Measurements from ENCODE around the gene RADIL.

RADIL gene

DNA sequence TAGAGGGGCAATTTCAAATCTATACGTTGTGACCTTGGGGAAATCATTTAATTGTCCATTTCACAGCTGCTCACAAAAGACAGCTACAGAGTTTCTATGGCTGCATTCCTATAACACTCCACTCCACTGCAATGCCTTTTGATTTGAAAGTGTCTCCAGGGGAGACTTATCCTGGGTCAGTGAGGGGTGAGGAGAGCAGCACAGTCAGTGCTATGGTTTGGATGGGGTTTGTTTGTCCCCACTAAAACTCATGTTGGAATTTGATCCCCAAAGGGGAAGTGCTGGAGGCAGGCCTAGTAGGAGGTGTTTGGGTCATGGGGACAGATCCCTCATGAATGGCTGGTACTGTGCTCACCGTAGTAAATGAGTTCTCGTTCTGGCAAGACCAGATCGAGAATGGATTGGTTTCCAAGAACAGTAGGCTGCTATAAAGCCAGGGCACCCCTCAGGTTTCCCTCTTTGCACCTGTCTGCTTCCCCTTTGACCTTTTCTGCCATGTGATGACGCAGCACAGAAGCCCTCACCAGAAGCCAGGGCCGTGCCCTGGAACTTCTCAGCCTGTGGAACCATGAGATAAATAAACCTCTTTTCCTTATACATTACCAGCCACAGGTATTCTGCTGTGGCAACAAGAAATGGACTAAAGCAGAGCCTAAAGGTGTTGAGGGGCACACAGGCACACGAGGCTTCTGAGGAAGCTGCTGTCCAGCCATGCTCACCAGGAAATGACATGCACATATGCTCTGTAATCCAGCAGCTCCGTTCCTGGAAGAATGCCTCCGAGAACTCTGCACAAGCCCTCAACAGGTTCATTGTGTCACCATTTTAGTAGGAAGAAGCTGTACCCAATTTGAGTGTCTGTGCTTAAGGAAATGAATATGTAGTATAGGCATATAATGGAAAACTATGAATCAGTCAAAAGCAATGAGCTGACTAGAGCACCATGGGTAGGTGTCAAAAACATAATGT lies 16.7 kb downstream of the RADIL start:
- no peak overlapping the region for H3K4me3 ChIP-seq (ENCODE audit: low read depth, low read length)
- DNase-seq (ENCODE audit: low read depth, low spot score), result no peak
- in situ Hi-C loops (cut with HindIII; ENCODE audit: low sequenced_read_pairs), result no loop called here
- TF ChIP-seq, protein P1, sequence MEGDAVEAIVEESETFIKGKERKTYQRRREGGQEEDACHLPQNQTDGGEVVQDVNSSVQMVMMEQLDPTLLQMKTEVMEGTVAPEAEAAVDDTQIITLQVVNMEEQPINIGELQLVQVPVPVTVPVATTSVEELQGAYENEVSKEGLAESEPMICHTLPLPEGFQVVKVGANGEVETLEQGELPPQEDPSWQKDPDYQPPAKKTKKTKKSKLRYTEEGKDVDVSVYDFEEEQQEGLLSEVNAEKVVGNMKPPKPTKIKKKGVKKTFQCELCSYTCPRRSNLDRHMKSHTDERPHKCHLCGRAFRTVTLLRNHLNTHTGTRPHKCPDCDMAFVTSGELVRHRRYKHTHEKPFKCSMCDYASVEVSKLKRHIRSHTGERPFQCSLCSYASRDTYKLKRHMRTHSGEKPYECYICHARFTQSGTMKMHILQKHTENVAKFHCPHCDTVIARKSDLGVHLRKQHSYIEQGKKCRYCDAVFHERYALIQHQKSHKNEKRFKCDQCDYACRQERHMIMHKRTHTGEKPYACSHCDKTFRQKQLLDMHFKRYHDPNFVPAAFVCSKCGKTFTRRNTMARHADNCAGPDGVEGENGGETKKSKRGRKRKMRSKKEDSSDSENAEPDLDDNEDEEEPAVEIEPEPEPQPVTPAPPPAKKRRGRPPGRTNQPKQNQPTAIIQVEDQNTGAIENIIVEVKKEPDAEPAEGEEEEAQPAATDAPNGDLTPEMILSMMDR (IDR thresholded peaks at IDR 0.05; ENCODE audit: low read depth, low read length), result no peak

DNA sequence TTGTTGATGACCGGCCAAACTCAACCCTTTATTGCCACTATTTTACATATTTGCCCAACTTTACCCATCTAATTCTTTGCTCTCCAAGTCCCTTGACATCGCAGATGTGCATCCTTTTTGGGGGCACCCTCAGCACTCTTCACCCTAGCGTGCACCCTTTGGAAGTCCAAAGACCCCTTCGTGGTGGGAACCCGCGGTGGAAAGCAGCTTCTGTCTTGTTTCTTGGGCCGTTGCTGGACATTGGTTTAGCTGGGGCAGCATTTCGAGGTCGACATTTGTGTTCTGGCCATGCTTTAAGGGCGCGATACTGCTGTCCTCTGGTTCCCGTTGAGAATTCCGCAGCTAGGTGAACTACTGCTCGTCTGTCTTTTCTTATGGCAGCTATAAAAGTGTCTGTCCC lies 21.4 kb downstream of the RADIL start:
- no peak for DNase-seq (ENCODE audit: low read depth, low spot score)
- peak overlapping the region; percentile 27 for H3K4me3 ChIP-seq (ENCODE audit: low read depth, low read length)
- in situ Hi-C loops (cut with HindIII; ENCODE audit: low sequenced_read_pairs), result no loop called here
- TF ChIP-seq, protein P1 (IDR thresholded peaks at IDR 0.05; ENCODE audit: low read depth, low read length), result no peak

DNA sequence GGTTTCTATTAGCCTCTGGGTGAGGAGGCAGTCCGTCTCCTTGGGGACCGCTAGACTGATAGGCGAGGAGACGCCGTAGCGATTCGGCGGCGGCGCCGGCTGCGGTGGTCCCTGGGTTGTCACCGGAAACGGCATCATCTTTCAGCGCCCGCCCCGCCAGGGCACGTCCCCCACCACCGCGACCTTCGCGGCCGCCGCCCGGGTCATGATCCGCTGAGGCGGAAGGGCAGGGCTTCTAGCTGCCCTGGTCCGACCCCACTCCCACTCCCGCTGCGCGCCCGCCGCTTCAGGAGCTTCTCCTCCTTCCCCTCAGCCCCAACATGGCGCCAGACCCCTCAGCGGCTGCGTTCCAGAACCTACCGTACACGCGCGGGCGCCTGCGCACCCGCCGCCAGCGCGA lies 21.8 kb downstream of the RADIL start, which contains the start of gene PAPOLB:
TSS of gene PAPOLB (minus strand) at position 358 of the 400 bp plus-strand sequence. CDS start at position 138, 220 bp downstream.
- DNase-seq (ENCODE audit: low read depth, low spot score), result no peak
- TF ChIP-seq, protein P1 (IDR thresholded peaks at IDR 0.05; ENCODE audit: low read depth, low read length), result no peak
- in situ Hi-C loops (cut with HindIII; ENCODE audit: low sequenced_read_pairs), result no loop called here
- H3K4me3 ChIP-seq (ENCODE audit: low read depth, low read length), result peak within 1 kb of the TSS; percentile 27

GRCh38 chr7:4861227-4861626 lies 22.3 kb downstream of the RADIL start:
- no peak for DNase-seq (ENCODE audit: low read depth, low spot score)
- H3K4me3 ChIP-seq (ENCODE audit: low read depth, low read length), result peak overlapping the region; percentile 27
- TF ChIP-seq, protein P1 (IDR thresholded peaks at IDR 0.05; ENCODE audit: low read depth, low read length), result no peak
- in situ Hi-C loops (cut with HindIII; ENCODE audit: low sequenced_read_pairs), result no loop called here

DNA sequence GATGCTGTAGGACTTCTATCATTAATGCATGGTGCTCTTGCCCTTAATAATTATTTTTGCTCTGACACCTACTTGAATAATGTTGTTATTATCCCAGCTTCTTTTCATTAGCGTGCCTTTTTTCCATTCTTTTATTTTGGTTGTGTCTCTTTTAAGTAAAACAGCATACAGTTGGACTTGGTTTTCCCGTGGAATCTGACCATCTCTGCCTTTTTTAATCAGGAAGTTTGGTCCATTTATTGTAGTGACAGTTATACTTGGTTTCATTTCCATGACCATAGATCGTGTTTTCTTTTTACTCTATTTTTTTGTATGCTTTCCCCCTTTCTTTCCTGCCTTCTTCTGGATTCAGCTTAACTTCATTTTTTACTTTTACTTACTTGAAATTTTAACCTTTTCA lies 26.3 kb downstream of the RADIL start:
- no peak overlapping the region for H3K4me3 ChIP-seq (ENCODE audit: low read depth, low read length)
- in situ Hi-C loops (cut with HindIII; ENCODE audit: low sequenced_read_pairs), result no loop called here
- no peak for DNase-seq (ENCODE audit: low read depth, low spot score)
- TF ChIP-seq, protein P1 (IDR thresholded peaks at IDR 0.05; ENCODE audit: low read depth, low read length), result no peak

DNA sequence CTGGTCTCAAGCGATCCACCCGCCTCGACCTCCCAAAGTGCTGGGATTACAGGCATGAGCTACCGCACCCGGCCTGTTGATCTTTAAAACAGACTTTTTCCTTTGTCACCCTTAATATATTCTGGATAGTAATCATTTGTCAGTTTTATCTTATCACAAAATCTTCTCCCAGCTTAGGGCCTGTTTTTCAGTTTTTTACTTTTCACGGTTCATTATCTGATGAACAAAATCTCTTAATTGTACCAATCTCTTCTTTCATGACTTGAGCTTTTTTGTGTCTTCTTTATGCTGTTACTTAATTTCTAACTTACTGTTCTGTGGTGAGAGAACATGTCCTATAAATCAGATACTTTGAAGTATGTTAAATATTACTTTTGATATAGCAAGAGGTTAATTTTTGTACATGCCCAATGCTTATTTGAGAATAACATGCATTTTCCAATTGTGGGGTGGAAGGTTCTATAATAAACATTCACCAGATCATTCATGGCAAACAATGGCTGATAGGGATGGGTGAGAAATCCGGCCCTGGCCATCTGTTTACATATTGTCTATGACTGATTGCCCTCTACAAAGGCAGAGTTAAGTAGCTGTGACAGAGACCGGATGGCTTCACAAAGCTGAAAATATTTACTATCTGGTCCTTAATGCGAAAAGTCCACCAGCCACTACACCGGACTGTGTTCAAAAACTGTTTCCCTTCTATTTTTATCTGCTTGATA lies 27.0 kb downstream of the RADIL start:
- TF ChIP-seq, protein P1 (IDR thresholded peaks at IDR 0.05; ENCODE audit: low read depth, low read length), result no peak
- in situ Hi-C loops (cut with HindIII; ENCODE audit: low sequenced_read_pairs), result no loop called here
- H3K4me3 ChIP-seq (ENCODE audit: low read depth, low read length), result no peak overlapping the region
- no peak for DNase-seq (ENCODE audit: low read depth, low spot score)

Measured in astrocyte of the spinal cord (primary cell).